Natural killer cell (primary cell): ENCODE results near the gene NEMP2. TPM values are rescaled to one million over a fixed set of nuclear protein-coding genes. Genes with fewer than 3 reads are reported as not detected.

Experiments
- ATAC-seq, 3 donors: fragments of 150-1000 bp in 2 of 3; fragments of 200-7000 bp in 1 of 3; cut with Tn5 transposase; 1 replicate in 1 of 3; 2 replicates in 2 of 3; pipeline ENCODE4 v1.10.0; 2021; ENCODE audit warnings: mild to moderate bottlenecking in 2 of 3, moderate library complexity in 2 of 3
- DNase-seq, 2 donors: peaks; one replicate each; pipeline versions ENCODE4 v3.0.0 to v3.0.0-alpha.2; 2013 to 2021; ENCODE audit warnings: mixed read lengths in 1 of 2
- H3K27ac ChIP-seq: one replicate; pipeline ENCODE4 v1.5.1; 2013; ENCODE audit warnings: mild to moderate bottlenecking, low read length
- H3K27me3 ChIP-seq: one replicate; pipeline ENCODE4 v1.6.1; 2013; ENCODE audit warnings: low read length; ENCODE audit not compliant: control insufficient read depth, insufficient read depth
- H3K36me3 ChIP-seq: one replicate; pipeline ENCODE4 v1.6.1; 2013; ENCODE audit warnings: low read length; ENCODE audit not compliant: control insufficient read depth, insufficient read depth
- H3K4me1 ChIP-seq: one replicate; pipeline ENCODE4 v1.6.1; 2013; ENCODE audit warnings: low read length; ENCODE audit not compliant: control insufficient read depth, insufficient read depth
- H3K4me3 ChIP-seq: one replicate; pipeline ENCODE4 v1.5.1; 2013; ENCODE audit warnings: low read length
- H3K9me3 ChIP-seq: one replicate; pipeline ENCODE4 v1.6.1; 2013; ENCODE audit warnings: low read length; ENCODE audit not compliant: control insufficient read depth, insufficient read depth
- H3K27ac Mint-ChIP-seq, 2 donors: one replicate each; pipeline ENCODE4 v1.8.0; 2022; ENCODE audit warnings: mild to moderate bottlenecking in 2 of 2, mixed read lengths in 2 of 2, moderate library complexity in 1 of 2
- H3K27me3 Mint-ChIP-seq, 2 donors: one replicate each; pipeline ENCODE4 v1.8.0; 2022; ENCODE audit warnings: low read depth in 2 of 2, mixed read lengths in 2 of 2
- H3K36me3 Mint-ChIP-seq: one replicate; pipeline ENCODE4 v1.8.0; 2022; ENCODE audit warnings: mixed read lengths
- H3K4me1 Mint-ChIP-seq, 2 donors: one replicate each; pipeline ENCODE4 v1.8.0; 2022; ENCODE audit warnings: mixed read lengths in 2 of 2
- H3K4me3 Mint-ChIP-seq: one replicate; pipeline ENCODE4 v1.8.0; 2022; ENCODE audit warnings: mild to moderate bottlenecking, moderate library complexity, mixed read lengths
- H3K9me3 Mint-ChIP-seq, 2 donors: one replicate each; pipeline ENCODE4 v1.8.0; 2022; ENCODE audit warnings: mixed read lengths in 2 of 2
- CTCF ChIP-seq: fragments of 200-600 bp; IDR thresholded peaks from one replicate; pipeline ENCODE4 v1.8.0; 2022; ENCODE audit warnings: antibody characterized with exemption
- WGBS: methylation state at CpG from one replicate; pipeline ENCODE4 v1.1.7; 2013; ENCODE audit warnings: missing lambda C conversion rate; ENCODE audit not compliant: insufficient coverage; 5-methylcytosine and 5-hydroxymethylcytosine counted together
- intact Hi-C: fragments of 100-400 bp; cut with micrococcal nuclease; formaldehyde crosslinking; loops from one replicate; pipeline ENCODE4 v1.14.2; 2022
- total RNA-seq, 4 donors: library from RNA; stranded (reverse); fragments of 120-200 nt in 1 of 4; gene quantifications; one replicate each; pipeline versions ENCODE4 v1.2.3 to v1.2.4, GENCODE V29; 2013 to 2022

Gene NEMP2
- total RNA-seq, 3 donors from 2014 or later (not counting 1 experiment from before 2014, with no cell fraction given): 17.2 to 21.0 (median 18.3) TPM

GRCh38 chr2:190528521-190529001 is 6.0 kb downstream of the NEMP2 start:
- H3K4me1 Mint-ChIP-seq: peaks cover 41 to 49% of the 10 kb centered on the region in 2 donors
- DNase-seq: no peak
- no peaks in the 10 kb centered on the region for H3K9me3 Mint-ChIP-seq
- Histone ChIP-seq H3K27ac (no peak overlapping the region), H3K9me3 (no peaks in the 10 kb centered on the region), H3K4me1 (peaks cover 13% of the 10 kb centered on the region), H3K27me3 (no peaks in the 10 kb centered on the region), H3K4me3 (no peak overlapping the region), H3K36me3 (no peaks in the 10 kb centered on the region)
- TF ChIP-seq CTCF: no peak
- intact Hi-C loops: loop anchor here (10.0 kb wide), 1 partner anchor 864 kb away; the partner anchor contains the start of gene ASNSD1
- H3K4me3 Mint-ChIP-seq: no peak overlapping the region
- ATAC-seq: no peak
- no peaks in the 10 kb centered on the region for H3K36me3 Mint-ChIP-seq
- 91% methylated on average over 1 of the region's 1 CpG for WGBS
- no peaks in the 10 kb centered on the region for H3K27me3 Mint-ChIP-seq
- H3K27ac Mint-ChIP-seq: peak overlapping the region in 1 of 2 donors; percentile 12

DNA sequence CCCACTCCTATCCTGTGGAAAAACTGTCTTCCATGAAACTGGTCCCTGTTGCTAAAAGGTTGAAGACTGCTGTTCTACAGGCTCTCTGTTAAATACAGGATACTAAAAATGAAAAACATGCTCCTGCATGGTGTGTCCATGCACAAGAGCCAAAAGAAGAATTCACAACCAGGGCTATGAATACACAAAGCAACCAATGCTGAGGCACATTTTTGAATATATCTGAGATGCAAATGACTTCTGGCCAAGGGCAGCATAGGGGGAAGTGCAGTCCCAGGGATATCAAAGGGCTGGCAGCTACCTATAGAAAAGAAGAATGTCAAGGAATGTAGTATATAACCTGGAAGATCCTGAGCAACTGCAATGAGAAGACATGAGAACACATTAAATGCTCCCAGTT is 6.6 kb downstream of the NEMP2 start:
- no peak overlapping the region for H3K27ac ChIP-seq
- H3K9me3 Mint-ChIP-seq: no peaks in the 10 kb centered on the region
- H3K36me3 ChIP-seq: no peaks in the 10 kb centered on the region
- H3K36me3 Mint-ChIP-seq: no peaks in the 10 kb centered on the region
- ATAC-seq: no peak
- intact Hi-C loops: loop anchor here (10.0 kb wide), 1 partner anchor 863 kb away; the partner anchor contains the start of gene ASNSD1
- no peaks in the 10 kb centered on the region for H3K9me3 ChIP-seq
- peaks cover 8% of the 10 kb centered on the region for H3K4me1 ChIP-seq
- no peaks in the 10 kb centered on the region for H3K27me3 ChIP-seq
- no peak for DNase-seq
- no peak overlapping the region for H3K4me3 ChIP-seq
- H3K27ac Mint-ChIP-seq: no peak overlapping the region
- TF ChIP-seq CTCF: no peak
- H3K4me3 Mint-ChIP-seq: no peak overlapping the region
- H3K27me3 Mint-ChIP-seq: no peaks in the 10 kb centered on the region
- H3K4me1 Mint-ChIP-seq: peaks cover 35 to 42% of the 10 kb centered on the region in 2 donors

DNA sequence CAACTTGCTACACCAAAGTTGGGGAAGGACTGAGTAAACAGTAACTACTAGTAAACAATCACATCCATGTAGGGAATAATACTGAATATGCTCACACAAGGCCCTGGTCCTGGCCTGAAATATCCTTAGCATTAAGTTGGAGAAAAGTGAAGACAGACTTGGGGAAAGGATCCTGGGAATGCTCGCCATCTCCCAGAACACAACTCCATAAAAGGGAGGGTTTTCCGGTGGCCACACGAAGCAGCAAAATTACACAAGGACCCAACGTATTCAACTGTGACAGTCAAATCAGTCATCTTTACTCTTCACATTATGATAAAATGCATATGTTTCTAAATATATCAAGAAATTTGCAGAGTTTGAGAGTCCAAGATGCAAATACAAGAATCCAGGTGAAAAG is 7.3 kb downstream of the NEMP2 start:
- Histone ChIP-seq H3K9me3 (no peaks in the 10 kb centered on the region), H3K27ac (no peak overlapping the region), H3K4me1 (peaks cover 4% of the 10 kb centered on the region), H3K36me3 (no peaks in the 10 kb centered on the region), H3K27me3 (no peaks in the 10 kb centered on the region), H3K4me3 (no peak overlapping the region)
- intact Hi-C loops: loop anchor here (10.0 kb wide), 1 partner anchor 862 kb away; the partner anchor contains the start of gene ASNSD1
- no peaks in the 10 kb centered on the region for H3K27me3 Mint-ChIP-seq
- DNase-seq: no peak
- H3K9me3 Mint-ChIP-seq: no peaks in the 10 kb centered on the region
- no peaks in the 10 kb centered on the region for H3K36me3 Mint-ChIP-seq
- no peak for TF ChIP-seq CTCF
- no peak overlapping the region for H3K27ac Mint-ChIP-seq
- ATAC-seq: no peak
- peaks cover 29 to 40% of the 10 kb centered on the region in 2 donors for H3K4me1 Mint-ChIP-seq
- 100% methylated on average over 2 of the region's 4 CpGs for WGBS
- no peak overlapping the region for H3K4me3 Mint-ChIP-seq
